HepG2 (cell line): Measurements from ENCODE around the gene ARHGAP4. TPM values are rescaled to one million over a fixed set of nuclear protein-coding genes. Genes with fewer than 3 reads are reported as not detected.

Experiments
- ATAC-seq: fragments of 200-7000 bp; cut with Tn5 transposase; 3 replicates; pipeline ENCODE4 v1.9.1; 2020; ENCODE audit warnings: mild to moderate bottlenecking, moderate library complexity
- BruUV-seq: library from RNA; stranded (reverse); fragments of 400-500 nt; replicated peaks from 2 replicates; lab custom pipeline; 2021; lab: Mats Ljungman, UMichigan
- CTCF ChIA-PET: fragments of 300-600 bp; formaldehyde crosslinking; extraction: SDS; loops from one replicate; lab custom pipeline; 2021; ENCODE audit warnings: low total read pairs, inconsistent platforms, low intra/inter-chr PET ratio; lab: Yijun Ruan, JAX
- POLR2A ChIA-PET: fragments of 350-600 bp; sonication (Branson Sonifier 250); formaldehyde crosslinking; loops from one replicate; lab custom pipeline; 2020; ENCODE audit warnings: antibody characterized with exemption, inconsistent platforms; lab: Yijun Ruan, JAX
- DNase-seq: peaks from one replicate; pipeline ENCODE4 v3.0.0-alpha.2; 2015; ENCODE audit warnings: low spot score
- FAIRE-seq: peaks from 3 replicates; lab custom pipeline; 2011; peaks lifted over from hg19 to GRCh38; lab: Jason Lieb, UNC
- H2AFZ ChIP-seq: one replicate; pipeline ENCODE4 v1.6.1; 2011; ENCODE audit warnings: low read length, inconsistent platforms
- H3K27ac ChIP-seq: fragments of 300-600 bp; 3 replicates; pipeline ENCODE4 v1.8.0; 2011; ENCODE audit warnings: mixed run types, mild to moderate bottlenecking, mixed read lengths, low read length, inconsistent platforms; ENCODE audit not compliant: insufficient read depth; ENCODE audit errors: extremely low read length
- H3K27me3 ChIP-seq, 2 experiments: fragments of 200-600 bp in 1 of 2; 2 replicates in 1 of 2; 3 replicates in 1 of 2; pipeline versions ENCODE4 v1.6.0 to v1.8.0; 2011; ENCODE audit warnings: low read length in 2 of 2, mild to moderate bottlenecking in 2 of 2, moderate library complexity in 2 of 2, inconsistent platforms in 1 of 2; ENCODE audit not compliant: insufficient read depth in 2 of 2, control insufficient read depth in 1 of 2
- H3K36me3 ChIP-seq, 2 experiments: fragments of 200-600 bp in 1 of 2; replicated peaks in 1 of 2; 2 replicates in 1 of 2; 3 replicates in 1 of 2; pipeline versions ENCODE4 v1.5.1 to v1.8.0; 2011; ENCODE audit warnings: low read length in 2 of 2, inconsistent platforms in 1 of 2; ENCODE audit not compliant: insufficient read depth in 2 of 2, control insufficient read depth in 1 of 2
- H3K4me1 ChIP-seq: 2 replicates; pipeline ENCODE4 v1.5.1; 2012; ENCODE audit warnings: low read length, inconsistent platforms; ENCODE audit not compliant: insufficient read depth
- H3K4me2 ChIP-seq: 2 replicates; pipeline ENCODE4 v1.6.0; 2011; ENCODE audit warnings: low read depth, low read length, inconsistent platforms
- H3K4me3 ChIP-seq, 3 experiments: fragments of 200-600 bp in 1 of 3; sonication (generic), shearing (Covaris generic) in 1 of 3; replicated peaks in 1 of 3; 2 replicates each; pipeline ENCODE4 v1.5.1; 2011 to 2016; ENCODE audit warnings: low read length in 3 of 3, inconsistent platforms in 2 of 3, low read depth in 2 of 3, mild to moderate bottlenecking in 2 of 3, control low read depth in 1 of 3, mixed read lengths in 1 of 3; ENCODE audit not compliant: insufficient read depth in 1 of 3
- H3K79me2 ChIP-seq: one replicate; pipeline ENCODE4 v1.6.1; 2011; ENCODE audit warnings: low read length, inconsistent platforms; ENCODE audit not compliant: insufficient read depth
- H3K9ac ChIP-seq: 2 replicates; pipeline ENCODE4 v1.6.0; 2011; ENCODE audit warnings: mild to moderate bottlenecking, low read depth, low read length, inconsistent platforms; ENCODE audit not compliant: insufficient read depth
- H3K9me3 ChIP-seq: 2 replicates; pipeline ENCODE4 v1.5.1; 2012; ENCODE audit warnings: mild to moderate bottlenecking, low read length
- H4K20me1 ChIP-seq: 2 replicates; pipeline ENCODE4 v1.6.0; 2011; ENCODE audit warnings: inconsistent platforms, mild to moderate bottlenecking, low read length, moderate library complexity; ENCODE audit not compliant: insufficient read depth
- ATF6 ChIP-seq: sonication (generic); formaldehyde crosslinking; conservative IDR thresholded peaks from 2 replicates; pipeline ENCODE4 v1.4.0; 2020; ENCODE audit warnings: missing genetic modification reagents
- CBFB ChIP-seq: sonication (generic); formaldehyde crosslinking; IDR thresholded peaks from 2 replicates; pipeline ENCODE4 v1.4.0; 2020; ENCODE audit warnings: missing genetic modification reagents
- MEIS2 ChIP-seq: sonication (generic); formaldehyde crosslinking; IDR thresholded peaks from 2 replicates; pipeline ENCODE4 v1.9.0; 2021; ENCODE audit warnings: mild to moderate bottlenecking, missing genetic modification reagents
- NR2C2 ChIP-seq: sonication (generic); formaldehyde crosslinking; IDR thresholded peaks from 2 replicates; pipeline ENCODE4 v1.4.0; 2020; ENCODE audit warnings: missing genetic modification reagents, mild to moderate bottlenecking, moderate library complexity, borderline replicate concordance
- NR2F1 ChIP-seq, 2 experiments: fragments of 450-650 bp in 1 of 2; formaldehyde crosslinking in 1 of 2; IDR thresholded peaks; 2 replicates each; pipeline versions ENCODE4 v1.5.0 to v1.6.1; 2016 to 2020; ENCODE audit warnings: mild to moderate bottlenecking in 1 of 2, missing compliant biosample characterization in 1 of 2, missing genetic modification reagents in 1 of 2, moderate library complexity in 1 of 2
- RAD21 ChIP-seq: fragments of 450-650 bp; formaldehyde crosslinking; IDR thresholded peaks from 2 replicates; pipeline ENCODE4 v1.5.0; 2020; ENCODE audit warnings: mild to moderate bottlenecking
- SMAD3 ChIP-seq: sonication (generic); formaldehyde crosslinking; IDR thresholded peaks from 2 replicates; pipeline ENCODE4 v1.4.0; 2020; ENCODE audit warnings: missing genetic modification reagents
- TERF1 ChIP-seq: sonication (generic); formaldehyde crosslinking; IDR thresholded peaks from 2 replicates; pipeline ENCODE4 v1.8.0; 2022; ENCODE audit warnings: mild to moderate bottlenecking, missing genetic modification reagents, moderate library complexity
- ZFY ChIP-seq: sonication (generic); formaldehyde crosslinking; IDR thresholded peaks from 2 replicates; pipeline ENCODE4 v1.4.0; 2020; ENCODE audit warnings: missing genetic modification reagents
- ZNF570 ChIP-seq: sonication (generic); formaldehyde crosslinking; IDR thresholded peaks from 2 replicates; pipeline ENCODE4 v1.4.0; 2020; ENCODE audit warnings: mild to moderate bottlenecking, missing genetic modification reagents, borderline replicate concordance
- WGBS: methylation state at CpG from one replicate; pipeline ENCODE4 v1.1.6; 2017; ENCODE audit warnings: low lambda C conversion rate; 5-methylcytosine and 5-hydroxymethylcytosine counted together
- in situ Hi-C: cut with HindIII; loops from 2 replicates; pipeline ENCODE4 v1.10.0; 2017; ENCODE audit warnings: low pct_unique_long_range_greater_than_20kb; ENCODE audit not compliant: extremely low pct_ligation_motif_present
- intact Hi-C: fragments of 100-400 bp; cut with micrococcal nuclease; formaldehyde crosslinking; loops from one replicate; pipeline ENCODE4 v1.10.0; 2022; ENCODE audit not compliant: unreplicated experiment
- polyA plus RNA-seq, 8 experiments: library from polyadenylated mRNA; depleted of rRNA in 3 of 8; stranded (reverse) in 7 of 8; unstranded in 1 of 8; fragments of >200 nt; fragmentation: Illumina TruSeq in 4 of 8; extraction: Trizol in 4 of 8; gene quantifications; 2 replicates each; pipeline versions ENCODE4 v1.2.1 to v1.2.3, GENCODE V29; 2011 to 2016; ENCODE audit warnings: low read depth in 4 of 8, missing spikeins in 1 of 8, mixed read lengths in 1 of 8; ENCODE audit not compliant: insufficient read depth in 1 of 8
- total RNA-seq, 5 experiments: library from RNA; depleted of rRNA; stranded (reverse); fragments of >200 nt; fragmentation: Illumina TruSeq; extraction: Trizol; gene quantifications; 2 replicates each; pipeline ENCODE4 v1.2.3, GENCODE V29; 2016; ENCODE audit warnings: low read depth in 1 of 5
- TF ChIP-seq, protein P1 (sequence below): sonication (generic); formaldehyde crosslinking; IDR thresholded peaks from 2 replicates; pipeline ENCODE4 v1.4.0; 2020; ENCODE audit warnings: missing genetic modification reagents
- TF ChIP-seq, protein P2 (sequence below): sonication (generic); formaldehyde crosslinking; IDR thresholded peaks from 2 replicates; pipeline ENCODE4 v1.4.0; 2020; ENCODE audit warnings: missing genetic modification reagents

The ARHGAP4 gene
- total and polyA plus RNA-seq, 2 of the 13 experiments (the other 11 are each of a cell fraction or from before 2014, with no cell fraction given), result 0.57 to 0.64 TPM

DNA sequence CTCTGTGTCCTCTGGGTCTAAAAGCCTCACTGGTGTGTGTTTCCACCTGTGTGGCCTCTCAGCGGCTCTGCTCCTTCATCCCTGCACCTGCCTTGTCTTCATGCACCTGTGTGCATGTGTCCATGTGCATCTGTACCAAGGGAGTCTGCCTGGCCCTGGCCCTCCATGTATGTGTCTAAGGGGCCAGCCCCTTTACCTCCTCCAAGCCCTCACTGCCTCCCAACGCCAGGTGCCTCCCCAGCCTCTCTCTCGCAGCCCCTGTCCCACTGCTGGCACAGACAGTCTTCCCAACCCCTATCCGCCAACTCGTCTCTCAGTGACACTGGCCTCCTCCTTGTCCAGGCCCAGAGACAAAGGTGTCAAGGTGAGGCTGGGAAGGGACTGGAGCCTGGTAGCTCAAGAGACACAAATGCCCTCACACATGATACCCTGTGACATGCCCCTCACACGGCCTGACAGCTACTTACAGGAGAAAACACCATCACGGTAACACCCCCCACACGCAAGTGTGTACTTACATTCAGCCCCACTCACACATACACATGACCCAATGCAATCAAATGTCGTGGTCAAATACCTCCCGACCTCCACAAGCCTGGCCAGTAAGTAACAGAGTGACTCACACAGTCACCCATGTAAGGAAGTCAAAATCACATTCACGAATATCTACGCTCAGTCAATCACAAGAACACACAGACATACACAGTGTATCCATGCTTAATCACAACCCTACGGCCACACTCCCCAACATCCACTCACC, 51.5 kb downstream of the ARHGAP4 start:
- H4K20me1 ChIP-seq, result no peaks in the 10 kb centered on the region
- H3K9me3 ChIP-seq, result no peaks in the 10 kb centered on the region
- no peak for FAIRE-seq
- H3K79me2 ChIP-seq, result no peaks in the 10 kb centered on the region
- CTCF ChIA-PET, result no interaction called here
- in situ Hi-C loops, result no loop called here
- no peaks in the 10 kb centered on the region for H3K36me3 ChIP-seq
- ATAC-seq, result no peak
- H3K4me3 ChIP-seq, result no peak overlapping the region
- no peak for DNase-seq
- intact Hi-C loops, result no loop called here
- POLR2A ChIA-PET, result no interaction called here
- H3K27ac ChIP-seq, result no peak overlapping the region
- H2AFZ ChIP-seq, result no peak overlapping the region
- H3K27me3 ChIP-seq, result no peaks in the 10 kb centered on the region
- no peak overlapping the region for H3K4me2 ChIP-seq
- 63% methylated on average over 6 of the region's 13 CpGs for WGBS
- H3K4me1 ChIP-seq, result peaks cover 16% of the 10 kb centered on the region; the same call in 1 of the 2 replicates
- H3K9ac ChIP-seq, result no peak overlapping the region
- no TSS peak for BruUV-seq
- no peak for TF ChIP-seq MEIS2 (CRISPR knock-in tag)
- TF ChIP-seq ATF6, result no peak
- TF ChIP-seq SMAD3 (CRISPR knock-in tag), result no peak
- no peak for TF ChIP-seq RAD21 (CRISPR knock-in tag)
- TF ChIP-seq, protein P1, sequence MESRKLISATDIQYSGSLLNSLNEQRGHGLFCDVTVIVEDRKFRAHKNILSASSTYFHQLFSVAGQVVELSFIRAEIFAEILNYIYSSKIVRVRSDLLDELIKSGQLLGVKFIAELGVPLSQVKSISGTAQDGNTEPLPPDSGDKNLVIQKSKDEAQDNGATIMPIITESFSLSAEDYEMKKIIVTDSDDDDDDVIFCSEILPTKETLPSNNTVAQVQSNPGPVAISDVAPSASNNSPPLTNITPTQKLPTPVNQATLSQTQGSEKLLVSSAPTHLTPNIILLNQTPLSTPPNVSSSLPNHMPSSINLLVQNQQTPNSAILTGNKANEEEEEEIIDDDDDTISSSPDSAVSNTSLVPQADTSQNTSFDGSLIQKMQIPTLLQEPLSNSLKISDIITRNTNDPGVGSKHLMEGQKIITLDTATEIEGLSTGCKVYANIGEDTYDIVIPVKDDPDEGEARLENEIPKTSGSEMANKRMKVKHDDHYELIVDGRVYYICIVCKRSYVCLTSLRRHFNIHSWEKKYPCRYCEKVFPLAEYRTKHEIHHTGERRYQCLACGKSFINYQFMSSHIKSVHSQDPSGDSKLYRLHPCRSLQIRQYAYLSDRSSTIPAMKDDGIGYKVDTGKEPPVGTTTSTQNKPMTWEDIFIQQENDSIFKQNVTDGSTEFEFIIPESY (CRISPR knock-in tag), result no peak
- TF ChIP-seq, protein P2, sequence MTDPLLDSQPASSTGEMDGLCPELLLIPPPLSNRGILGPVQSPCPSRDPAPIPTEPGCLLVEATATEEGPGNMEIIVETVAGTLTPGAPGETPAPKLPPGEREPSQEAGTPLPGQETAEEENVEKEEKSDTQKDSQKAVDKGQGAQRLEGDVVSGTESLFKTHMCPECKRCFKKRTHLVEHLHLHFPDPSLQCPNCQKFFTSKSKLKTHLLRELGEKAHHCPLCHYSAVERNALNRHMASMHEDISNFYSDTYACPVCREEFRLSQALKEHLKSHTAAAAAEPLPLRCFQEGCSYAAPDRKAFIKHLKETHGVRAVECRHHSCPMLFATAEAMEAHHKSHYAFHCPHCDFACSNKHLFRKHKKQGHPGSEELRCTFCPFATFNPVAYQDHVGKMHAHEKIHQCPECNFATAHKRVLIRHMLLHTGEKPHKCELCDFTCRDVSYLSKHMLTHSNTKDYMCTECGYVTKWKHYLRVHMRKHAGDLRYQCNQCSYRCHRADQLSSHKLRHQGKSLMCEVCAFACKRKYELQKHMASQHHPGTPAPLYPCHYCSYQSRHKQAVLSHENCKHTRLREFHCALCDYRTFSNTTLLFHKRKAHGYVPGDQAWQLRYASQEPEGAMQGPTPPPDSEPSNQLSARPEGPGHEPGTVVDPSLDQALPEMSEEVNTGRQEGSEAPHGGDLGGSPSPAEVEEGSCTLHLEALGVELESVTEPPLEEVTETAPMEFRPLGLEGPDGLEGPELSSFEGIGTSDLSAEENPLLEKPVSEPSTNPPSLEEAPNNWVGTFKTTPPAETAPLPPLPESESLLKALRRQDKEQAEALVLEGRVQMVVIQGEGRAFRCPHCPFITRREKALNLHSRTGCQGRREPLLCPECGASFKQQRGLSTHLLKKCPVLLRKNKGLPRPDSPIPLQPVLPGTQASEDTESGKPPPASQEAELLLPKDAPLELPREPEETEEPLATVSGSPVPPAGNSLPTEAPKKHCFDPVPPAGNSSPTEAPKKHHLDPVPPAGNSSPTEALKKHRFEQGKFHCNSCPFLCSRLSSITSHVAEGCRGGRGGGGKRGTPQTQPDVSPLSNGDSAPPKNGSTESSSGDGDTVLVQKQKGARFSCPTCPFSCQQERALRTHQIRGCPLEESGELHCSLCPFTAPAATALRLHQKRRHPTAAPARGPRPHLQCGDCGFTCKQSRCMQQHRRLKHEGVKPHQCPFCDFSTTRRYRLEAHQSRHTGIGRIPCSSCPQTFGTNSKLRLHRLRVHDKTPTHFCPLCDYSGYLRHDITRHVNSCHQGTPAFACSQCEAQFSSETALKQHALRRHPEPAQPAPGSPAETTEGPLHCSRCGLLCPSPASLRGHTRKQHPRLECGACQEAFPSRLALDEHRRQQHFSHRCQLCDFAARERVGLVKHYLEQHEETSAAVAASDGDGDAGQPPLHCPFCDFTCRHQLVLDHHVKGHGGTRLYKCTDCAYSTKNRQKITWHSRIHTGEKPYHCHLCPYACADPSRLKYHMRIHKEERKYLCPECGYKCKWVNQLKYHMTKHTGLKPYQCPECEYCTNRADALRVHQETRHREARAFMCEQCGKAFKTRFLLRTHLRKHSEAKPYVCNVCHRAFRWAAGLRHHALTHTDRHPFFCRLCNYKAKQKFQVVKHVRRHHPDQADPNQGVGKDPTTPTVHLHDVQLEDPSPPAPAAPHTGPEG (CRISPR knock-in tag), result no peak
- no peak for TF ChIP-seq TERF1 (CRISPR knock-in tag)
- no peak for TF ChIP-seq NR2F1 (CRISPR knock-in tag; IDR thresholded peaks at IDR 0.05)
- no peak for TF ChIP-seq NR2C2 (CRISPR knock-in tag)
- TF ChIP-seq ZNF570 (CRISPR knock-in tag), result no peak
- TF ChIP-seq CBFB, result no peak
- TF ChIP-seq ZFY (CRISPR knock-in tag), result no peak
